Sigmoid colon (tissue), 7 donors: Measurements from ENCODE around the gene FNDC5. TPM values are rescaled to one million over a fixed set of nuclear protein-coding genes. Genes with fewer than 3 reads are reported as not detected.
A peak's percentile ranks its signal among the peaks of the same experiment; 100 is the strongest.

Experiments
- DNase-seq: peaks from one replicate; pipeline ENCODE4 v3.0.0-alpha.2; 2019
- H3K27ac ChIP-seq, 4 donors: fragments of 200-600 bp; sonication (generic); one replicate each; pipeline ENCODE4 v1.5.1; 2016 to 2019; ENCODE audit warnings: mild to moderate bottlenecking in 1 of 4
- H3K27me3 ChIP-seq, 3 donors: fragments of 200-600 bp; sonication (generic); one replicate each; pipeline ENCODE4 v1.5.1; 2019; ENCODE audit warnings: mild to moderate bottlenecking in 1 of 3
- H3K36me3 ChIP-seq, 4 donors: fragments of 200-600 bp; sonication (generic); one replicate each; pipeline ENCODE4 v1.5.1; 2016 to 2019
- H3K4me1 ChIP-seq, 4 donors: fragments of 200-600 bp; sonication (generic); one replicate each; pipeline ENCODE4 v1.5.1; 2017 to 2019
- H3K4me3 ChIP-seq, 4 donors: fragments of 200-600 bp; sonication (generic); one replicate each; pipeline ENCODE4 v1.5.1; 2017 to 2019; ENCODE audit warnings: mild to moderate bottlenecking in 2 of 4, moderate library complexity in 1 of 4
- H3K9me3 ChIP-seq, 4 donors: fragments of 200-600 bp in 3 of 4; sonication (generic) in 3 of 4; one replicate each; pipeline versions ENCODE4 v1.5.1 to v1.6.1; 2013 to 2019
- CTCF ChIP-seq, 4 experiments: fragments of 450-650 bp in 3 of 4; fragments of 200-600 bp in 1 of 4; IDR thresholded peaks; one replicate each; pipeline ENCODE4 v1.5.1; 2016 to 2019; ENCODE audit warnings: antibody characterized with exemption in 4 of 4, mild to moderate bottlenecking in 3 of 4, moderate library complexity in 2 of 4
- EP300 ChIP-seq, 4 donors: sonication (generic); formaldehyde crosslinking; IDR thresholded peaks; one replicate each; pipeline ENCODE4 v1.6.1; 2017; ENCODE audit warnings: antibody characterized with exemption in 4 of 4
- POLR2A ChIP-seq, 2 donors: fragments of 450-650 bp; IDR thresholded peaks; one replicate each; pipeline ENCODE4 v1.6.1; 2016; ENCODE audit warnings: antibody characterized with exemption in 2 of 2, mild to moderate bottlenecking in 2 of 2, moderate library complexity in 2 of 2
- POLR2AphosphoS5 ChIP-seq, 4 donors: sonication (generic); formaldehyde crosslinking; IDR thresholded peaks; one replicate each; pipeline ENCODE4 v1.6.1; 2017; ENCODE audit warnings: antibody characterized with exemption in 4 of 4
- WGBS, 2 donors: extraction: QIAGEN DNeasy Blood & Tissue Kit; methylation state at CpG; one replicate each; pipeline ENCODE4 v1.1.7; 2013; 5-methylcytosine and 5-hydroxymethylcytosine counted together
- intact Hi-C: fragments of 100-400 bp; cut with DNase I; formaldehyde crosslinking; loops from one replicate; pipeline ENCODE4 v1.15.1; 2023
- polyA plus RNA-seq, 3 donors: library from polyadenylated mRNA; stranded (reverse); fragments of 200-250 nt; gene quantifications; one replicate each; pipeline ENCODE4 v1.2.3, GENCODE V29; 2013
- total RNA-seq, 4 donors: library from RNA; depleted of rRNA; stranded (reverse); fragments of >200 nt; gene quantifications; one replicate each; pipeline ENCODE4 v1.1.0, GENCODE V29; 2016
- donor health status: healthy with polysubstance abuse.
- donor health status: Bipolar disorder and iron deficiency.
- donor health status: healthy.

The FNDC5 gene
- 10 to 100 TPM in 1 of 4 donors, 1 to 10 TPM in 1, under 1 TPM in 2; 0.41 to 10.2 (median 1.6) TPM for total RNA-seq
- 1 to 10 TPM in 1 of 3 donors, under 1 TPM in 1, not detected in 1; 0.20 to 1.2 TPM for polyA plus RNA-seq

- Histone ChIP-seq H3K27ac (peak within 1 kb of the TSS in 3 of 4 donors; percentile 1 to 48 (median 28)), H3K27me3 (peaks cover 0 to 4% (median 0%) of the 10 kb centered on the region in 3 donors), H3K4me3 (peak within 1 kb of the TSS; percentile 28 to 56 (median 48)), H3K4me1 (peaks cover 0 to 28% (median 14%) of the 10 kb centered on the region in 4 donors), H3K36me3 (peaks cover 0 to 7% (median 0%) of the 10 kb centered on the region in 4 donors), H3K9me3 (no peaks in the 10 kb centered on the region)
- intact Hi-C loops = loop anchor here (5.0 kb wide), 2 partner anchors 158 to 212 kb away; partner anchors contain the start of gene AZIN2
- TF ChIP-seq EP300 (IDR thresholded peaks at IDR 0.05) = no peak
- TF ChIP-seq POLR2AphosphoS5 (IDR thresholded peaks at IDR 0.05) = no peak
- TF ChIP-seq POLR2A (IDR thresholded peaks at IDR 0.05) = no peak
- TF ChIP-seq CTCF (IDR thresholded peaks at IDR 0.05) = no peak
- DNase-seq = no peak
- WGBS, 2 donors = 1 to 2% methylated on average over 99 of the region's 99 CpGs
Measured at GRCh38 chr1:32870615-32871363, at the start of gene FNDC5. TSS of gene FNDC5 (minus strand) at chr1:32870912.

- H3K4me3 ChIP-seq = no peak overlapping the region
- peaks cover 0 to 37% (median 0%) of the 10 kb centered on the region in 3 donors for H3K27me3 ChIP-seq
- intact Hi-C loops = no loop called here
- no peaks in the 10 kb centered on the region for H3K9me3 ChIP-seq
- WGBS, 2 donors = 82 to 87% methylated on average over 11 of the region's 11 CpGs
- H3K4me1 ChIP-seq = peaks cover 0 to 6% (median 5%) of the 10 kb centered on the region in 4 donors
- H3K36me3 ChIP-seq = no peaks in the 10 kb centered on the region
- no peak overlapping the region for H3K27ac ChIP-seq
- DNase-seq = no peak
- no peak for TF ChIP-seq POLR2AphosphoS5 (IDR thresholded peaks at IDR 0.05)
- no peak for TF ChIP-seq POLR2A (IDR thresholded peaks at IDR 0.05)
- TF ChIP-seq CTCF (IDR thresholded peaks at IDR 0.05) = no peak
- TF ChIP-seq EP300 (IDR thresholded peaks at IDR 0.05) = no peak
Measured at GRCh38 chr1:32919811-32920733, 49.4 kb upstream of the FNDC5 start.

- no peaks in the 10 kb centered on the region for H3K4me1 ChIP-seq
- H3K27ac ChIP-seq = no peak overlapping the region
- TF ChIP-seq POLR2A (IDR thresholded peaks at IDR 0.05) (no peak), POLR2AphosphoS5 (IDR thresholded peaks at IDR 0.05) (no peak), CTCF (IDR thresholded peaks at IDR 0.05) (no peak), EP300 (IDR thresholded peaks at IDR 0.05) (no peak)
- peaks cover 0 to 21% (median 0%) of the 10 kb centered on the region in 3 donors for H3K27me3 ChIP-seq
- H3K4me3 ChIP-seq = no peak overlapping the region
- no peaks in the 10 kb centered on the region for H3K9me3 ChIP-seq
- intact Hi-C loops = no loop called here
- no peak for DNase-seq
- whole genome bisulfite sequencing, 2 donors = 11 to 29% methylated on average over 1 of the region's 1 CpG
- H3K36me3 ChIP-seq = no peaks in the 10 kb centered on the region
Measured at GRCh38 chr1:32918179-32918578, 47.5 kb upstream of the FNDC5 start.

- TF ChIP-seq POLR2A (IDR thresholded peaks at IDR 0.05) (no peak), POLR2AphosphoS5 (IDR thresholded peaks at IDR 0.05) (no peak), CTCF (IDR thresholded peaks at IDR 0.05) (no peak), EP300 (IDR thresholded peaks at IDR 0.05) (no peak)
- DNase-seq = no peak
- Histone ChIP-seq H3K4me1 (no peaks in the 10 kb centered on the region), H3K27ac (no peak overlapping the region), H3K27me3 (peaks cover 0 to 14% (median 0%) of the 10 kb centered on the region in 3 donors), H3K9me3 (no peaks in the 10 kb centered on the region), H3K4me3 (no peak overlapping the region), H3K36me3 (no peaks in the 10 kb centered on the region)
- intact Hi-C loops = no loop called here
- WGBS, 2 donors = 47 to 84% methylated on average over 7 of the region's 7 CpGs
Measured at GRCh38 chr1:32917521-32917920, 46.8 kb upstream of the FNDC5 start.
